Stimulated activated CD4-positive, alpha-beta T cell treated with anti-CD3 and anti-CD28 coated beads, Interleukin-1b, Interleukin-23, amount 100 ng/mL, for 4 hours (primary cell): ENCODE results near the gene VWDE.

Experiments
- DNase-seq, 2 donors: peaks; one replicate each; pipeline ENCODE4 v3.0.0-alpha.2; 2020; ENCODE audit warnings: low read depth in 2 of 2

Gene VWDE

DNA sequence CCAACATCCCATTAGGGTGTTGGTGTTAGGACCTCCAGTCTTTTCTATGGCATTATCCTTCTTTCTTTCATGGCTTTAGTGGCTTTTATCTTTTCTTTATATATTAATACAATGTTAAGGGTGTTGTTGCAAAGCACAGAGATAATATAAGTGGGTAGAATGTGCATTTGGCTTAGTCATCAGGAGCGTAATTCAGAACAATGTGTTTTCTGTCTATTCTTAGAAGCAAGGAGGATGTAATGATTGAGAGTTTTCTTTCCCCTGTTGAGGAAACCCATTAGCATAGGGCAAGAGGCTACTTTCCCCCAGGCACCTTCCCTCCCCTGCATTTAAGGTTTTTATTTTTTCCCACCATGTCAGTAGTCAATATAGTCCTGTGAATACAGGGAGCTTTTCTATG, 112.9 kb downstream of the VWDE start:
- DNase-seq = no peak

DNA sequence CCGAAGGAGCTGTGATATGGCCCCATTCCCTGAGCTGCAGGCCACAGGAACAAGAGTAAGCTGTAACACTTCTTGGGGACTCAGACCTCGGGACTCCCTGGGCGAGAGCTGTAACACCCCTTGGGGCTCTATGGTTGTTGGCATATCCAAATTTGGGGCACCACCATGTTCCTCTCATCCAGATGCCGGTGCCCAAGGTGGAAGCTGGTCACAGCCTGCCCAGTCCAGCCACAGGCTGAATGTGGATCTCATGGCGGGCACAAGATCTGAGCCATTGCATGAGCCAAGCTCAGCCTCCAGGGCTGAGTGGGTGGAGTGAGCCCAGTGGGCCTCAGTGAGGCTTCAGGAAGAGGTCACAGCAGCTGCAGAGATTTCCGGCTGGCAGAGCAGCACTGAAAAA, 113.7 kb downstream of the VWDE start:
- no peak for DNase-seq

DNA sequence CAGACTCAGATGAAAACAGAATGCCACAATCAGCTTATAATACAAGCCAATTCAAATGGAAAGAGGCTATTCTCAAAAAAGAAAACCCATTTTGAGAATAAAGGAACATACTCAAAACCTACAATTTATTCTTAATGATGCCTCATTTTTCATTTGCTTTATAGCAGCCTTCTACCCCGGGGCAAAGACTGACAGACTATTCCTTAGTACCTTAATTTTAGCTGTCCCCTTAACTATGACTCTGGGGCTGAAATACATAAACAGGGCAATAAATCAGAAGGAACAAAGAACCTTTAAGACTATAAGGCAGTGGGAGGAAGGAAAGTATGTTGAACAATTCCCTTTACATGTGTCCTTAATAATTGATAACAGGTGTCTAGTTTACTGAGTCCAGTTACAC, 115.8 kb downstream of the VWDE start:
- no peak for DNase-seq

DNA sequence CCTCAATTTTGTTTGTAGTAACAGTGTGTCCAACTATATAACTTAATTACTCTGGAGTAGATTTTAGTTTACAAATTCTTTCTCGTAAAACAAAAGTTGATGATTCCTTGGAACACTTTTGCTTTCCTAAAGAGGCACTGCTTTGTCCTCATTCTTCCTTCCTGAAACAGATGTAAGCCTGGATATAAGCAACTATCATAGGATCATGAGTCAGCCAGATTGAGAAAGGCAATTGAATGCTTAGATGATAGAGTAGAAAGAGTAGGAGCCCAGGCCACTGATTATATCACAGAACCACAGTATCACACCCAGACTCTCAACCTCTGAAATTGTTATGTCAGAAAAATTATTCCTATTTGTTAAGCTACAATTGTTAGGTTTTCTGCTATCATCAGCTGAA, 122.6 kb downstream of the VWDE start:
- no peak for DNase-seq
